ENCODE results near the gene CCNI. TPM values are rescaled to one million over a fixed set of nuclear protein-coding genes. Genes with fewer than 3 reads are reported as not detected.

CCNI gene
- total and polyA plus RNA-seq, 4 donors, result 36.2 to 87.5 (median 62.3) TPM

DNA sequence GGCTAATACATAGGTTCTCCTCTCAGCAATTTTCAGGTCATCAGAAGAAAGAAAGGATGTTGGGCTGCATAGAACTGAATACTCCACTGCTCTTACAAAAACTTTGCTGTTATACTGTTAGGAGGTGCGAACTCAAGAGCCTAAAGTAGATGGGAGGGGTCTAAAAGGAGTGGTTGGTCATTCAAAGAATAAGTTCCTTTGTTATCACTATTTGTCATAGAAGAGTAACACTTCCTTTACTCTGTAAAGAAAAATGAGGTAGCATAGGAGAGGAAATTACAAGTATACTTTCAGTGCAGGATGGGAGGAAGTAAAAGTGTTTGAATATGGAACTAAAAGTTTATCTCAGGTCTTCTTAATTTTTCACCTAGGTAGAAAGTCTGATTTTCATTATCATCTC, 61.5 kb downstream of the CCNI start (continued):
- TF ChIP-seq, protein P1, sequence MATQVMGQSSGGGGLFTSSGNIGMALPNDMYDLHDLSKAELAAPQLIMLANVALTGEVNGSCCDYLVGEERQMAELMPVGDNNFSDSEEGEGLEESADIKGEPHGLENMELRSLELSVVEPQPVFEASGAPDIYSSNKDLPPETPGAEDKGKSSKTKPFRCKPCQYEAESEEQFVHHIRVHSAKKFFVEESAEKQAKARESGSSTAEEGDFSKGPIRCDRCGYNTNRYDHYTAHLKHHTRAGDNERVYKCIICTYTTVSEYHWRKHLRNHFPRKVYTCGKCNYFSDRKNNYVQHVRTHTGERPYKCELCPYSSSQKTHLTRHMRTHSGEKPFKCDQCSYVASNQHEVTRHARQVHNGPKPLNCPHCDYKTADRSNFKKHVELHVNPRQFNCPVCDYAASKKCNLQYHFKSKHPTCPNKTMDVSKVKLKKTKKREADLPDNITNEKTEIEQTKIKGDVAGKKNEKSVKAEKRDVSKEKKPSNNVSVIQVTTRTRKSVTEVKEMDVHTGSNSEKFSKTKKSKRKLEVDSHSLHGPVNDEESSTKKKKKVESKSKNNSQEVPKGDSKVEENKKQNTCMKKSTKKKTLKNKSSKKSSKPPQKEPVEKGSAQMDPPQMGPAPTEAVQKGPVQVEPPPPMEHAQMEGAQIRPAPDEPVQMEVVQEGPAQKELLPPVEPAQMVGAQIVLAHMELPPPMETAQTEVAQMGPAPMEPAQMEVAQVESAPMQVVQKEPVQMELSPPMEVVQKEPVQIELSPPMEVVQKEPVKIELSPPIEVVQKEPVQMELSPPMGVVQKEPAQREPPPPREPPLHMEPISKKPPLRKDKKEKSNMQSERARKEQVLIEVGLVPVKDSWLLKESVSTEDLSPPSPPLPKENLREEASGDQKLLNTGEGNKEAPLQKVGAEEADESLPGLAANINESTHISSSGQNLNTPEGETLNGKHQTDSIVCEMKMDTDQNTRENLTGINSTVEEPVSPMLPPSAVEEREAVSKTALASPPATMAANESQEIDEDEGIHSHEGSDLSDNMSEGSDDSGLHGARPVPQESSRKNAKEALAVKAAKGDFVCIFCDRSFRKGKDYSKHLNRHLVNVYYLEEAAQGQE (IDR thresholded peaks at IDR 0.05), result no peak
- TF ChIP-seq GABPA (IDR thresholded peaks at IDR 0.05 in 1 of 2, conservative IDR thresholded peaks at IDR 0.05 in 1 of 2), result no peak
- TF ChIP-seq RAD21 (IDR thresholded peaks at IDR 0.05), result no peak
- TF ChIP-seq FOXA2 (IDR thresholded peaks at IDR 0.05), result no peak
- no peak for TF ChIP-seq JUND (IDR thresholded peaks at IDR 0.05)
- no peak for TF ChIP-seq TAF1 (conservative IDR thresholded peaks at IDR 0.05)

DNA sequence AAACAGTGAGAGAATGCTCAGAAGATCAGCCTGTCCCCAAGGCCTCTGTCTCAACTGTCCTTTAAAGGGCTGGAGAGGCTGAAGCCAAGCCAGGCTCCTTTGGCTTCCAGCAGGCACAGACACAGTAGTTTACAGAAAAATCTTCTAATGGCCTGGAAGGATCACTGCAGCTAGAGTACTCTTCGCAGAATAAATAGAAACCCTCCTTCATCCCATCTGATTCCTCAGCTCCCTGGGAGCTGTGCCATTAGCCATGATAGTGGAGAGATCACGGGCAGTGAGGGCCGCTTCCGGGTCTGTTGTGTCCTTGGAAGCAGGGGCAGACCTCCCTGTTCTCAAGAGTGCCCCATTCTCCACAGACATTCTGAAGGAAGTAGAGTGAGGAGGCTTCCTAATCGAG, 63.1 kb downstream of the CCNI start:
- 83% methylated on average over 5 of the region's 5 CpGs for WGBS
- Histone ChIP-seq H3K36me3 (ENCODE audit: control insufficient read depth in 4 of 4, insufficient read depth in 3 of 4, low read depth in 1 of 4, low read length in 3 of 4) (peaks cover 0 to 5% (median under 1%) of the 10 kb centered on the region in 4 donors), H3K9ac (ENCODE audit: low read depth in 1 of 2, low read length in 2 of 2) (no peak overlapping the region), H3K4me3 (ENCODE audit: low read depth in 1 of 3, low read length in 3 of 3) (no peak overlapping the region), H3K27ac (ENCODE audit: low read depth in 1 of 2, low read length in 2 of 2) (no peak overlapping the region), H3K27me3 (ENCODE audit: control insufficient read depth in 4 of 4, insufficient read depth in 4 of 4, low read length in 3 of 4) (no peaks in the 10 kb centered on the region), H3K9me3 (ENCODE audit: control insufficient read depth in 4 of 4, low read length in 3 of 4) (no peaks in the 10 kb centered on the region), H3K4me1 (ENCODE audit: control insufficient read depth in 4 of 4, insufficient read depth in 4 of 4, low read length in 3 of 4) (peaks cover 0 to 4% (median 1%) of the 10 kb centered on the region in 4 donors)
- no peak for TF ChIP-seq FOXA1 (IDR thresholded peaks at IDR 0.05)
- TF ChIP-seq RXRA (IDR thresholded peaks at IDR 0.05), result peak in 1 of 2 donors; percentile 8
- no peak for TF ChIP-seq HNF4A (conservative IDR thresholded peaks at IDR 0.05)
- no peak for TF ChIP-seq EGR1 (IDR thresholded peaks at IDR 0.05; ENCODE audit: low read depth in 2 of 2)
- no peak for DNase-seq (ENCODE audit: low spot score)

DNA sequence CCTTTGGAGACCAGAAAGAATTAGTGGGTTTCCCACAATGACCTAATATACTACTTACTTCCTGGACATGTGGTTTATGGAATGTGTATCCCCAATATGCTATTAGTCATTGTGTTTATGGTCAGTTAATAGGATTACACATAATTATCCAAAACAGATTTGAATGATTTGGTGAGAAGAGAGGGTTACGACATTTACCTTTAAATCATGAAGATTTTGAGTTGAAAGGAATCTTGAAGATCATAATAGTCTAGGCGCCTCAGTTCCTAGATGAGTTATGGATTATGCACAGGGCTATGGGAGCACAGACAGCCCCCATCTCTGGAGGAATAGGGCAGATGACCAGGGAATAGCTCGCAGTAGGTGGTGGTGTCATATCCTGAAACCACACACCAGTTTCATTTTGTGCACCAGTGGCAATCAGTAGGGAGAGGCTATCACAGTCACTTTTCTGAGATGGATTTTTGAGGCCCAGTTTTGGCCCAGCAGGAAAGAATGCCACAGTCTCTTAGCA, 64.9 kb downstream of the CCNI start:
- Histone ChIP-seq H3K27ac (ENCODE audit: low read depth in 1 of 2, low read length in 2 of 2) (no peak overlapping the region), H3K36me3 (ENCODE audit: control insufficient read depth in 4 of 4, insufficient read depth in 3 of 4, low read depth in 1 of 4, low read length in 3 of 4) (peaks cover 0 to 5% (median under 1%) of the 10 kb centered on the region in 4 donors), H3K4me1 (ENCODE audit: control insufficient read depth in 4 of 4, insufficient read depth in 4 of 4, low read length in 3 of 4) (peaks cover 0 to 4% (median 2%) of the 10 kb centered on the region in 4 donors), H3K4me3 (ENCODE audit: low read depth in 1 of 3, low read length in 3 of 3) (no peak overlapping the region), H3K9ac (ENCODE audit: low read depth in 1 of 2, low read length in 2 of 2) (no peak overlapping the region), H3K9me3 (ENCODE audit: control insufficient read depth in 4 of 4, low read length in 3 of 4) (no peaks in the 10 kb centered on the region), H3K27me3 (ENCODE audit: control insufficient read depth in 4 of 4, insufficient read depth in 4 of 4, low read length in 3 of 4) (no peaks in the 10 kb centered on the region)
- TF ChIP-seq RXRA (IDR thresholded peaks at IDR 0.05) (no peak), SP1 (IDR thresholded peaks at IDR 0.05) (no peak), HNF4A (conservative IDR thresholded peaks at IDR 0.05) (no peak), JUND (IDR thresholded peaks at IDR 0.05) (no peak), YY1 (IDR thresholded peaks at IDR 0.05) (no peak), GABPA (IDR thresholded peaks at IDR 0.05 in 1 of 2, conservative IDR thresholded peaks at IDR 0.05 in 1 of 2) (no peak), RAD21 (IDR thresholded peaks at IDR 0.05) (no peak), FOXA2 (IDR thresholded peaks at IDR 0.05) (no peak), FOXA1 (IDR thresholded peaks at IDR 0.05) (no peak), NR2F2 (IDR thresholded peaks at IDR 0.05) (no peak), EGR1 (IDR thresholded peaks at IDR 0.05; ENCODE audit: low read depth in 2 of 2) (no peak), TAF1 (conservative IDR thresholded peaks at IDR 0.05) (no peak)
- TF ChIP-seq, protein P2, sequence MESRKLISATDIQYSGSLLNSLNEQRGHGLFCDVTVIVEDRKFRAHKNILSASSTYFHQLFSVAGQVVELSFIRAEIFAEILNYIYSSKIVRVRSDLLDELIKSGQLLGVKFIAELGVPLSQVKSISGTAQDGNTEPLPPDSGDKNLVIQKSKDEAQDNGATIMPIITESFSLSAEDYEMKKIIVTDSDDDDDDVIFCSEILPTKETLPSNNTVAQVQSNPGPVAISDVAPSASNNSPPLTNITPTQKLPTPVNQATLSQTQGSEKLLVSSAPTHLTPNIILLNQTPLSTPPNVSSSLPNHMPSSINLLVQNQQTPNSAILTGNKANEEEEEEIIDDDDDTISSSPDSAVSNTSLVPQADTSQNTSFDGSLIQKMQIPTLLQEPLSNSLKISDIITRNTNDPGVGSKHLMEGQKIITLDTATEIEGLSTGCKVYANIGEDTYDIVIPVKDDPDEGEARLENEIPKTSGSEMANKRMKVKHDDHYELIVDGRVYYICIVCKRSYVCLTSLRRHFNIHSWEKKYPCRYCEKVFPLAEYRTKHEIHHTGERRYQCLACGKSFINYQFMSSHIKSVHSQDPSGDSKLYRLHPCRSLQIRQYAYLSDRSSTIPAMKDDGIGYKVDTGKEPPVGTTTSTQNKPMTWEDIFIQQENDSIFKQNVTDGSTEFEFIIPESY (IDR thresholded peaks at IDR 0.05), result no peak
- TF ChIP-seq, protein P3, sequence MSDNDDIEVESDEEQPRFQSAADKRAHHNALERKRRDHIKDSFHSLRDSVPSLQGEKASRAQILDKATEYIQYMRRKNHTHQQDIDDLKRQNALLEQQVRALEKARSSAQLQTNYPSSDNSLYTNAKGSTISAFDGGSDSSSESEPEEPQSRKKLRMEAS (IDR thresholded peaks at IDR 0.05), result no peak
- TF ChIP-seq, protein P1 (IDR thresholded peaks at IDR 0.05), result no peak
- TF ChIP-seq, protein P4, sequence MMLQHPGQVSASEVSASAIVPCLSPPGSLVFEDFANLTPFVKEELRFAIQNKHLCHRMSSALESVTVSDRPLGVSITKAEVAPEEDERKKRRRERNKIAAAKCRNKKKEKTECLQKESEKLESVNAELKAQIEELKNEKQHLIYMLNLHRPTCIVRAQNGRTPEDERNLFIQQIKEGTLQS (IDR thresholded peaks at IDR 0.05), result no peak
- 95% methylated on average over 3 of the region's 3 CpGs for WGBS
- no peak for DNase-seq (ENCODE audit: low spot score)
